ENCODE measurements around the gene CCDC137.
"Not testable (repeated sequence)": the region's sequence is repeated elsewhere in the genome, so short reads cannot be mapped to it uniquely, and the experiment has no call there.

CCDC137 gene

GRCh38 chr17:81656835-81657234, 9.7 kb upstream of the CCDC137 start:
- Histone ChIP-seq H3K27me3 (ENCODE audit: insufficient read depth, low read length) (no peaks in the 10 kb centered on the region), H3K36me3 (ENCODE audit: insufficient read depth, low read length) (no peaks in the 10 kb centered on the region), H3K4me3 (ENCODE audit: low read length) (no peak overlapping the region), H2AFZ (ENCODE audit: low read depth, low read length) (no peak overlapping the region), H3K9me3 (ENCODE audit: low read length) (no peaks in the 10 kb centered on the region), H3K4me1 (ENCODE audit: insufficient read depth, low read length) (no peaks in the 10 kb centered on the region)

GRCh38 chr17:81659038-81659437, 7.5 kb upstream of the CCDC137 start:
- Histone ChIP-seq H3K36me3 (ENCODE audit: insufficient read depth, low read length) (peaks cover 1% of the 10 kb centered on the region), H3K4me1 (ENCODE audit: insufficient read depth, low read length) (no peaks in the 10 kb centered on the region), H2AFZ (ENCODE audit: low read depth, low read length) (no peak overlapping the region), H3K9me3 (ENCODE audit: low read length) (no peaks in the 10 kb centered on the region), H3K27me3 (ENCODE audit: insufficient read depth, low read length) (no peaks in the 10 kb centered on the region), H3K4me3 (ENCODE audit: low read length) (no peak overlapping the region)

- no peak overlapping the region for H3K4me3 ChIP-seq (ENCODE audit: low read length)
- peaks cover 4% of the 10 kb centered on the region for H3K36me3 ChIP-seq (ENCODE audit: insufficient read depth, low read length)
- no peaks in the 10 kb centered on the region for H3K9me3 ChIP-seq (ENCODE audit: low read length)
- H2AFZ ChIP-seq (ENCODE audit: low read depth, low read length), result no peak overlapping the region
- H3K27me3 ChIP-seq (ENCODE audit: insufficient read depth, low read length), result no peaks in the 10 kb centered on the region
- peaks cover under 1% of the 10 kb centered on the region for H3K4me1 ChIP-seq (ENCODE audit: insufficient read depth, low read length)
Measured at GRCh38 chr17:81660441-81660840, 6.1 kb upstream of the CCDC137 start.

- H3K9me3 ChIP-seq (ENCODE audit: low read length), result no peaks in the 10 kb centered on the region
- H3K36me3 ChIP-seq (ENCODE audit: insufficient read depth, low read length), result peaks cover 4% of the 10 kb centered on the region
- no peaks in the 10 kb centered on the region for H3K27me3 ChIP-seq (ENCODE audit: insufficient read depth, low read length)
- H3K4me1 ChIP-seq (ENCODE audit: insufficient read depth, low read length), result peaks cover 8% of the 10 kb centered on the region
- H3K4me3 ChIP-seq (ENCODE audit: low read length), result no peak overlapping the region
- no peak overlapping the region for H2AFZ ChIP-seq (ENCODE audit: low read depth, low read length)
Measured at GRCh38 chr17:81662002-81662401, 4.5 kb upstream of the CCDC137 start.

GRCh38 chr17:81664051-81664470, 2.5 kb upstream of the CCDC137 start:
- H3K36me3 ChIP-seq (ENCODE audit: insufficient read depth, low read length), result peaks cover 15% of the 10 kb centered on the region
- H3K4me1 ChIP-seq (ENCODE audit: insufficient read depth, low read length), result peaks cover 16% of the 10 kb centered on the region
- no peak overlapping the region for H3K4me3 ChIP-seq (ENCODE audit: low read length)
- H2AFZ ChIP-seq (ENCODE audit: low read depth, low read length), result no peak overlapping the region
- H3K27me3 ChIP-seq (ENCODE audit: insufficient read depth, low read length), result no peaks in the 10 kb centered on the region
- H3K9me3 ChIP-seq (ENCODE audit: low read length), result no peaks in the 10 kb centered on the region

GRCh38 chr17:81665205-81666091, 1.1 kb upstream of the CCDC137 start:
- Histone ChIP-seq H3K4me1 (ENCODE audit: insufficient read depth, low read length) (peaks cover 16% of the 10 kb centered on the region), H3K9me3 (ENCODE audit: low read length) (no peaks in the 10 kb centered on the region), H2AFZ (ENCODE audit: low read depth, low read length) (peak overlapping the region; percentile 13), H3K36me3 (ENCODE audit: insufficient read depth, low read length) (peaks cover 29% of the 10 kb centered on the region), H3K4me3 (ENCODE audit: low read length) (peak overlapping the region; percentile 92), H3K27me3 (ENCODE audit: insufficient read depth, low read length) (no peaks in the 10 kb centered on the region)

GRCh38 chr17:81666092-81666341, 520 bp upstream of the CCDC137 start:
- Histone ChIP-seq H3K36me3 (ENCODE audit: insufficient read depth, low read length) (peaks cover 31% of the 10 kb centered on the region), H3K4me1 (ENCODE audit: insufficient read depth, low read length) (peaks cover 16% of the 10 kb centered on the region), H3K4me3 (ENCODE audit: low read length) (peak overlapping the region; percentile 92), H2AFZ (ENCODE audit: low read depth, low read length) (peak overlapping the region; percentile 13), H3K27me3 (ENCODE audit: insufficient read depth, low read length) (no peaks in the 10 kb centered on the region), H3K9me3 (ENCODE audit: low read length) (no peaks in the 10 kb centered on the region)

- Histone ChIP-seq H3K36me3 (ENCODE audit: insufficient read depth, low read length) (peaks cover 49% of the 10 kb centered on the region), H3K9me3 (ENCODE audit: low read length) (no peaks in the 10 kb centered on the region), H3K27me3 (ENCODE audit: insufficient read depth, low read length) (no peaks in the 10 kb centered on the region), H3K4me1 (ENCODE audit: insufficient read depth, low read length) (peaks cover 16% of the 10 kb centered on the region), H2AFZ (ENCODE audit: low read depth, low read length) (no peak overlapping the region), H3K4me3 (ENCODE audit: low read length) (peak overlapping the region; percentile 12)
Measured at GRCh38 chr17:81667754-81668153, 1.2 kb downstream of the CCDC137 start.

GRCh38 chr17:81672504-81672903, 6.0 kb downstream of the CCDC137 start:
- Histone ChIP-seq H2AFZ (ENCODE audit: low read depth, low read length) (no peak overlapping the region), H3K9me3 (ENCODE audit: low read length) (no peaks in the 10 kb centered on the region), H3K4me3 (ENCODE audit: low read length) (no peak overlapping the region), H3K27me3 (ENCODE audit: insufficient read depth, low read length) (no peaks in the 10 kb centered on the region), H3K36me3 (ENCODE audit: insufficient read depth, low read length) (peaks cover 61% of the 10 kb centered on the region), H3K4me1 (ENCODE audit: insufficient read depth, low read length) (peaks cover 6% of the 10 kb centered on the region)

GRCh38 chr17:81672954-81673353, 6.4 kb downstream of the CCDC137 start:
- Histone ChIP-seq H3K36me3 (ENCODE audit: insufficient read depth, low read length) (peaks cover 57% of the 10 kb centered on the region), H2AFZ (ENCODE audit: low read depth, low read length) (no peak overlapping the region), H3K4me3 (ENCODE audit: low read length) (no peak overlapping the region)

GRCh38 chr17:81673561-81674258, 7.2 kb downstream of the CCDC137 start:
- H3K36me3 ChIP-seq (ENCODE audit: insufficient read depth, low read length), result peaks cover 50% of the 10 kb centered on the region
- no peaks in the 10 kb centered on the region for H3K4me1 ChIP-seq (ENCODE audit: insufficient read depth, low read length)
- no peak overlapping the region for H3K4me3 ChIP-seq (ENCODE audit: low read length)
- no peaks in the 10 kb centered on the region for H3K27me3 ChIP-seq (ENCODE audit: insufficient read depth, low read length)
- H3K9me3 ChIP-seq (ENCODE audit: low read length), result no peaks in the 10 kb centered on the region
- H2AFZ ChIP-seq (ENCODE audit: low read depth, low read length), result no peak overlapping the region

More at GRCh38 chr17:81672954-81673353, 6.4 kb downstream of the CCDC137 start:
- Histone ChIP-seq H3K27me3 (ENCODE audit: insufficient read depth, low read length) (no peaks in the 10 kb centered on the region), H3K4me1 (ENCODE audit: insufficient read depth, low read length) (peaks cover 2% of the 10 kb centered on the region), H3K9me3 (ENCODE audit: low read length) (no peaks in the 10 kb centered on the region)

- not testable (repeated sequence) for H3K4me1 ChIP-seq (ENCODE audit: insufficient read depth, low read length); H3K4me3 ChIP-seq (ENCODE audit: low read length); H2AFZ ChIP-seq (ENCODE audit: low read depth, low read length); H3K27me3 ChIP-seq (ENCODE audit: insufficient read depth, low read length); H3K9me3 ChIP-seq (ENCODE audit: low read length)
- H3K36me3 ChIP-seq (ENCODE audit: insufficient read depth, low read length), result peaks cover 34% of the 10 kb centered on the region
Measured at GRCh38 chr17:81675515-81676221, 9.1 kb downstream of the CCDC137 start.

GRCh38 chr17:81676906-81677305, 10.4 kb downstream of the CCDC137 start:
- Histone ChIP-seq H3K36me3 (ENCODE audit: insufficient read depth, low read length) (peaks cover 28% of the 10 kb centered on the region), H3K4me1 (ENCODE audit: insufficient read depth, low read length) (no peaks in the 10 kb centered on the region), H3K27me3 (ENCODE audit: insufficient read depth, low read length) (no peaks in the 10 kb centered on the region), H2AFZ (ENCODE audit: low read depth, low read length) (no peak overlapping the region), H3K9me3 (ENCODE audit: low read length) (no peaks in the 10 kb centered on the region), H3K4me3 (ENCODE audit: low read length) (no peak overlapping the region)
